GM21447 (cell line): Measurements from ENCODE around the gene APOM.
A peak's percentile ranks its signal among the peaks of the same experiment; 100 is the strongest.

Experiments used
- ATAC-seq: cut with Tn5 transposase; IDR thresholded peaks from one replicate; pipeline ENCODE4 v1.9.1; 2021; ENCODE audit not compliant: unreplicated experiment

The APOM gene

GRCh38 chr6:31702819-31703716, 47.4 kb downstream of the APOM start, which contains the start of gene ABHD16A:
Gene ABHD16A, minus strand, starts transcription at chr6:31703324. Its CDS starts 43 bp downstream, at chr6:31703281.
- peak; percentile 91 for ATAC-seq

- no peak for ATAC-seq
Observed at GRCh38 chr6:31705931-31706330, 50.2 kb downstream of the APOM start.

GRCh38 chr6:31706599-31706998, 50.9 kb downstream of the APOM start, which contains the start of gene LY6G6F:
Gene LY6G6F, plus strand, starts transcription at chr6:31706866. Its CDS starts 41 bp downstream, at chr6:31706907.
- ATAC-seq, result no peak

GRCh38 chr6:31707701-31708100, 52.0 kb downstream of the APOM start:
- ATAC-seq, result no peak
